Fibroblast of peridontal ligament (primary cell): ENCODE data around the gene MAGI2.
"Not testable (repeated sequence)": the region's sequence is repeated elsewhere in the genome, so short reads cannot be mapped to it uniquely, and the experiment has no call there.

Experiments used
- DNase-seq: peaks from one replicate; pipeline ENCODE4 v3.0.0-alpha.2; 2010; ENCODE audit errors: extremely low read depth

The MAGI2 gene

DNA sequence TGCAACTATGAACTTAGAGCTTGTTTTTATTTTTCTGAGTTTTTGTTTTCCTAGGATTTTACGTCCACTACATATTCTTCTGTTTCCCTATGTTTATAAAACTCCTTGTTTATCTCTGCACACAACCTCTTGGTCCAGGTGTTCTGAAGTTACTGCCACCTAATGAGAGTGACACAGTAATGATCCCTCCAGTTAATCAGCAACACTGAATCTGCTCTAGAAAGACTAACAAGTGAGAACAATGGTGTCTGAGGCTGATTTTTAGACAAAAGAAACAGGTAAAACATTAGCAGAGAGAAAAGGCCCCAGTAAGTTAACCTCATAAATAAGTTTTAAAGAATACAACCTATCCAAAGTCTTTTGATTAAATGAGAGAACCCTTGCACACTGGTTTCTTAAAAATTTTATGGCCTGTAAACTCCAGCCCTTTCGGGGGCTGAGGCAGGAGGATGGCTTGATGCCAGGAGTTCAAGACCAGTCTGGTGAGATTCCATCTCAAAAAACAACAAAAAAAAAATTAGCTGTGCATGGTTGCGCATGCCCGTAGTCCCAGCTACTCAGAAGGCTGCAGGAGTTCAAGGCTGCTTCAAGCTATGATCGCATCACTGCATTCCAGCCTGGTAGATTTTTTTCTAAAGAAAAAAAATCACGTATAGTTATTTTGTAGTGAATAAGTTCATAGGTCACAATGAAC lies 397.6 kb downstream of the MAGI2 start:
- DNase-seq, result no peak

GRCh38 chr7:79051915-79052314 lies 401.6 kb downstream of the MAGI2 start:
- DNase-seq, result no peak

DNA sequence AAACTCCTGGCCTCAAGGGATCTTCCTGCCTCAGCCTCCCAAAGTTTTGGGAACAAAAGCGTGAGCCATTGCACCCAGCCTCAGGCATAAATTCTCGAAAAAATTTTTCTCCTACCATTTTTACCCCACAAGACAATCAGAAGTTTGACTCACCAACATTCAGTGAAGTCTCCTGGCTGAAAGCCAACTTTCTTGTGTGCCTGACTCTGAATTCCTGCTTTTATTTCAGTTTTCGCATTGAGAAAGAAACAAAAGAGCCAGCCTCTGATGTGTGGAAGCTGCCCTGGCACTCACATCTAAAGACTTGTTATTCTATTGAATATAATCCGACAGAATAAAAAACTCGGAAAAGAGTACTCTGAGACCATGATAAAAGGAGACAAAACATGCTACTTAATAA lies 402.9 kb downstream of the MAGI2 start:
- peak; percentile 60 for DNase-seq

DNA sequence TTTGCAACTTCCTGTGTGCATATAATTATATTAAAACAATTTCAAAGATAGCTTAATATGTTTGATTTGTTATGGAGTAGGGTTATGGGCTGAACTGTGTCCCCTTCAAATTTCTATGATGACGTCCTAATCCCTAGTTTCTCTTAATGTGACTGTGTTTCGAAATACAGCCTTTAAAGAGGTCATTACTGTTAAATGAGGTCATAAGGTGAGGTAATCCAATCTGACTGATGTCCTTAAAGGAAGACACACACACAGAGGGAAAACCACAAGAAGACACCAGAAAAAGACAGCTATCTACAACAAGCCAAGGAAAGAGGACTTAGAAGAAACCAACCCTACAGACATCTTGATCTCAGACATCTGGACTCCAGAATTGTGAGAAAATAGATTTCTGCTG lies 407.4 kb downstream of the MAGI2 start:
- no peak for DNase-seq

DNA sequence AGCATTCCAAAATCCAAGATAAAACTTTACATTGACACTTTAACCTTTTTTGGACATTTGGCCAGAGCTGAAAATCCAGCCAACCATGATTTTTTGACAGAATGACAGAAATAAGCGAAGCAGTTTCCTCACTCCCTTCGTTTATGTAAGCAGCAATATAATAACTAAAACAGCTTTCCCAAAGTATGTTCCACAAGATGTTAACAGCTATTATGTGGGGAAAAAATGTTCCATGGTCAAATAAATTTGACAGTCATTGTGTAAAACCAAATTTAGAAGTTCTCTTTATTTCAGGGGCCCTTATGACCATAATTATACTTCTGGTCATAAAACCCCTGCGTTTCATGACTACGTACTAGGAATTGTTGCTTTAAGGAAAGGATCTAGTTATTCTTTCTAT lies 416.5 kb downstream of the MAGI2 start:
- peak; percentile 15 for DNase-seq

GRCh38 chr7:79036356-79036755 lies 417.1 kb downstream of the MAGI2 start:
- peak; percentile 20 for DNase-seq

GRCh38 chr7:79035858-79036257 lies 417.6 kb downstream of the MAGI2 start:
- DNase-seq, result no peak

GRCh38 chr7:79034730-79035129 lies 418.7 kb downstream of the MAGI2 start:
- DNase-seq, result no peak

GRCh38 chr7:79019711-79020110 lies 433.8 kb downstream of the MAGI2 start:
- not testable (repeated sequence) for DNase-seq

- DNase-seq, result no peak
Measured at GRCh38 chr7:79011921-79012320, 441.5 kb downstream of the MAGI2 start.

DNA sequence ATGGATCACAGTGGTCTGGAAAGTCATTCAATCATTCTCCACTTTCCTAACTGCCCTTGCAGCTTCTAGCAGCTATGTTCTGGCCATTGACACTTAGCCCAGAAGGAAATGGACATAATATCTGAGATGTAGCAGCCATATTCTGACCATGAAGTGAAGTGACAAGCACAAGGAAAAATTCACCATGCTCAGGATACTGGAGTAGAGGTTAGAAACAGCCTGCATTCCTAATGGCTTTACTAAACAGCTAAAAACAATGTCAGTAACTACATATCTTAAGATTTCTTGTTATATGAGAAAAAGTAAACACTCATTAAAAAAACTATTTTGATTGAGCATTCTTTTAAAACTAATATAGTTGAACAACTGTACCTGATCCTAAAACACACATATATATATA lies 443.8 kb downstream of the MAGI2 start:
- no peak for DNase-seq

DNA sequence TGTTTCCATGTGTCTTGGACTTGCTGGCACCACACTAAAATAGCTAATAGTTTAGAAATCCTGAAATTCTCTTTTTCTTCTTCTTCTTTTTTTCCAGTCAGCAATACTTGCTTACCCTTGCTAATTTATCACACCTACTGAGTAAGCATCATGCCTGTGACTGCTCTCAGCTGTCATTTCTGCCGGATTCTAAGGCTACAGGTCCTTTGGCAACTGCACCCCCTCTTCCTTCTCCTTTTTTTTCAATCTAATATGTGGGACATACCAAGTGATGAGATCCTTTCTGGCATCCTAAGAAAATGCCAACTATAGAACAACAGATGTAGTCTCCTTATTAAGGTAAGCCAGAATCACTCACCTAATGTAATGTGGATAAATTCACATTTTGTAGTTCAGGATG lies 444.7 kb downstream of the MAGI2 start:
- no peak for DNase-seq

DNA sequence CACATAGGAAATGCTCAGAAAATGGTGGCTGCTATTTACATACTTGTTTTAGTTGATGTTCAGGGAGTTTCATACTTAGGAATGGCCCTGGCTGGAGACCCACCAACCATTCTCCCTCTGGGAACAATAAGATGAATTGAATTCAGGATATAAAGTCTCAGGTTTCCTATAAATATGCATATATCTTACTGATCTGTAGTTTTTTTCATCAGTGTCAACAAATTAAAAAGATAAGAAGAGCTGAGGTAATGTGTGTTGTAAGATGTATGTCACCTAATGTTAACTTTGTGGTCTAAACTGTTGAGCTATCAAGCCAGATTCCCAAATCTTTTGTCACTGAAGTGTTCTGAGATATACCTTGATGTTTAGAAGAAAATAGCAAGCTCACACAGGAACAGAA lies 457.5 kb downstream of the MAGI2 start:
- no peak for DNase-seq

DNA sequence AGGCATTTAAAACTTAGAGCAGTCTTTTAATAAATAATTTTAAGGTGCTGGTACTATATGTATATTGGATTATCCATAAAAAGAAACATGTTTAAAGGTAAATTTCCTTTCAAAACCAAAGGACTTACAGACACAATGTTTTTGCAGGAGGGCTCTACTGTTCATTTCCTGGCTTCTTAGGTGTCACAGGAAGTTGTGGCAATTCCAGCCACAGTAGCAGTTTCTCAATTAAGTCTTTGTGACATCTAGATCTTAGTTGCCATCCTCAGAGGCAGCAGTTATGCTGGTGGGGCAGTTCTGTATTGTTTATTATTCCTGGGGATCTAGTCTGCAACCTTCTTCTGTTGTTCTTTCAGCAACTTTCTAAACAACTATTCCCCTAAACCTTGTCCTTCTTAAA lies 460.1 kb downstream of the MAGI2 start:
- no peak for DNase-seq

GRCh38 chr7:78985509-78985908 lies 468.0 kb downstream of the MAGI2 start:
- no peak for DNase-seq

DNA sequence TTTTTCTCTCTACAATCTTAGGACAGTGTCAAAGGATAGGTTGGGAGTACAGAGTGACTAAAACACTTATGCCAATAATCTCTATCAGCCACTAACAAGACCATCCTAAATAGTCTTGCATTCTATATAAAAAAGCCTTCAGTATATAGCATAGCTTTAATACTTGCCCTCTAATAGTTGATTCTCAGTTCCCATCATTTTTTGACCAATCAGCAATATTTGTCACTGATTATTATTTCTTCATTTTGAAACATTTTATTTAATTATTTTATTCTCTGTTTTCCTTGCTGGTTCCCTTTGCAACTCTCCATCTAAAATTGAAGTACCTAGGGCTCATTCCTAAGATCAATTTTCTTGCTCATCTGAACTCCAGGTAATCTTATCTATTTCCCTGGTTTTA lies 470.0 kb downstream of the MAGI2 start:
- no peak for DNase-seq

DNA sequence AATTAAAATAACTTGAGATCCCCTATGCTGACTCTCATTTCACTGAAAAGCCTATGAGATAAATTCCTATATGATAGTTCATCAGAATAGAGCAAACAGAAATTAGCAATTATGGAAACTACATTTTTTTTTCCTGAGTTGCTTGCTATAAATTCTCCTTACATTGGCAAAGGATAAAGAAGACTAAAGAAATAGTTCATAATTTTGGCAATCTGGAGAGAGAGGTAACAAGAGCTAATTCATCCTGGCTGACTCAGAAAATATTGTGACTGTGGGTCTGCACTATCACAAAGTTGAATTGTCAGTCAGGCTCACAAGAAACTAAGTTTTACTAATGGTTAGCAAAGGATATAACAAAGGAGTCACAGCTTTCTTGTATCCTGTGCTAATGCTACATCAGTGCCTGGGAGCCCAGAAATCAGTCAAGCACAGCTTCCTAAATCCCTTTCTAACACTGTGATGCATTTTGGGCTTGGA lies 483.0 kb downstream of the MAGI2 start:
- DNase-seq, result peak; percentile 54

DNA sequence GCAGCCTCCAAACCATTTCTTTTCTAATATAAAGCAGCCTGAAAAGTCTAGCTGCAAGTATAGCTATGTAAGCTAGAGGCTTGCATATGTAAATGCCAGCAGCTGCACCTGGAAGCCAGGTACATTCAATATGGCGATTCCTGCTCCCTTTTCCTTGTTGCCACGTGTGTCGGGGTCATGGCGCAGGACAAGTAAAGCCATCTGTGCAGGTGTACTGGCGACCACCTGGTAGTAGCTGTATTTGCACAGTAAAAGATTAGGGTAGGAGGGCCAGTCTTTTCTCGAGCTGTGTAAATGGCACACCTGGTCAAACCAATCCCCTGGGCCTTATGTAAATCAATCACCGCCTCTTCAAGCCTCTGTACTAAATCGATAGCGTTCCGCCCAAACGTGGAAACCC lies 484.5 kb downstream of the MAGI2 start:
- DNase-seq, result no peak

DNA sequence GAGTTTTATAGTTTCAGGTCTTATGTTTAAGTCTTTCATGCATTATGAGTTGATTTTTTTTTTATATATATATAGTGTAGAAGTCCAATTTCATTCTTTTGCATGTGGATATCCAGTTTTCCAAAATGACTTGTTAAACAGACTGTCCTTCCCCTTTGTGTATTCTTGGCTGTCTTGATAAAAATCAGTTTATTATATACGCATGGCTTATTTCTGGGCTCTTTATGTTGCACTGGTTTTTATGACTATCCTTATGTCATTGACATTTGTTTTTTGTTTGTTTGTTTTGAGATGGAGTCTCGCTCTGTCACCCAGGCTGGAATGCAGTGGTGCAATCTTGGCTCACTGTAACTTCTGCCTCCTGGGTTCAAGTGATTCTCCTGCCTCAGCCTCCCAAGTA lies 485.9 kb downstream of the MAGI2 start:
- not testable (repeated sequence) for DNase-seq

GRCh38 chr7:78967046-78967445 lies 486.4 kb downstream of the MAGI2 start:
- DNase-seq, result peak; percentile 43

DNA sequence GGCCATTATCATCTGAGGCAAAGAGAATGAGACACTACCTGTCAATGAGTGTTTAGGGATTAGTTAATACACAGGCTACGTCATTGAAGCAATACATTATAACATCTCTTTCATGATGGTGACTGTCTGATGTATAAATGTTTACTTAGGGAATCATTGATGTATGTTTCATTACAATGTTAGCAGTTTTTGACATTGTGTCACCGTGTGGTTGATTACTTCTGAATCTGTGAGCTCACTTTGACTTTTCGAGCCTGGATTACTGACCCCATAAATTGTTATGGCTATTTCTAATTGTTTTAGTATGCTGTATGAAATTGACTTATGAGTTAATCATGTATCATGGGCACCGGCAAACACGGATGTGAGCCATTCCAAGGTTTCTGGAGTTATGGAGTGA lies 494.0 kb downstream of the MAGI2 start:
- peak; percentile 48 for DNase-seq

DNA sequence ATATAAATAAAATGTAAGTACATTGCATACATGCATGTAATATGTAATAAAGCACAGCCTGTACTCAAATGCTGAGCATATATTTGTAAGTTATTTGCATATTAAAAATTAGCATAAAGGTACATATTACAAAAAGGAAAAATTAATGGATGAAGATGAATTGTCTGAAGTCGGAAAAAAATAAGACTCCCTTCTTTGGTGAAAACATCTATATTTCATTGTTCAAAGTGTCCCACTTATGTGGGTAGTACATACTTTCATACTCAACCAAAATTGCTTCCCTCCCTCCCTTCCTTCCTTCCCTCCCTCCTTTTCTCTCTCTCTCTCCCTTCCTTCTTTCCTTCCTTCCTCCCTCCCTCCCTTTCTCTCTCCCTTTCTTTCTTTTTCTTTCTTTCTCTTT lies 498.1 kb downstream of the MAGI2 start:
- DNase-seq, result no peak

DNA sequence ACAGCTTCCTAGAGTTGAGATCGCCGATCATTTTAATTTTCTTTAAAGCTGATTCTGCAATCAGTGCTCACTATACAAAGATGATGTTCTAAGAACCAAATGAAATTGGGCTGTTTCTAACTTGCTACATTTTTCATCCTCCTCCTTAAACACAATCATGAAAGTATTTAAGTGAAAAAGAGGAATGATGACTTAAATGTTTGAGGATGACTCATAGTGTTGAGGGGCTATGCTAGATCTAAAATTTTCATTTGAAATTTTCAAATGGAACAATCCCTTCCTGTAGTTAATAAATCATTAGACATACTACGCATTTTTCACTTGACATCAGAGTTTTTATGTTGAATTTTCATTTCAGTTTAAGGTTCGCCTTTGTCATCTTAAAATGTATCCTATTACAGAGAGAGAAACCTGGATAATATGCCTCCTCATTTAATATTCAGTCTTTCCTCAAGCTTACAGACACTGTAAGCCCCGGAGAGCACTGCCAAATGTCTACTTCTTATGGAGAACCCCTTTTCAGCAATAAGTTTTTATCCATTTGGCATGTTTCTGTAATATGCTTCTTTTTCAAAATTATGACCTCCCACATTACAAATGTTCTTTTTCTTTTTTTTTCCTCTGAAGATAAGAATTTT lies 499.6 kb downstream of the MAGI2 start:
- peak; percentile 41 for DNase-seq

GRCh38 chr7:78953090-78953489 lies 500.4 kb downstream of the MAGI2 start:
- DNase-seq, result peak; percentile 29
